HepG2 (cell line): Measurements from ENCODE around the gene TAOK3. TPM values are rescaled to one million over a fixed set of nuclear protein-coding genes. Genes with fewer than 3 reads are reported as not detected.

Source experiments
- ATAC-seq: fragments of 200-7000 bp; cut with Tn5 transposase; 3 replicates; pipeline ENCODE4 v1.9.1; 2020; ENCODE audit warnings: mild to moderate bottlenecking, moderate library complexity
- BruUV-seq: library from RNA; stranded (reverse); fragments of 400-500 nt; replicated peaks from 2 replicates; lab custom pipeline; 2021; lab: Mats Ljungman, UMichigan
- CTCF ChIA-PET: fragments of 300-600 bp; formaldehyde crosslinking; extraction: SDS; loops from one replicate; lab custom pipeline; 2021; ENCODE audit warnings: low total read pairs, inconsistent platforms, low intra/inter-chr PET ratio; lab: Yijun Ruan, JAX
- POLR2A ChIA-PET: fragments of 350-600 bp; sonication (Branson Sonifier 250); formaldehyde crosslinking; loops from one replicate; lab custom pipeline; 2020; ENCODE audit warnings: antibody characterized with exemption, inconsistent platforms; lab: Yijun Ruan, JAX
- DNase-seq: peaks from one replicate; pipeline ENCODE4 v3.0.0-alpha.2; 2015; ENCODE audit warnings: low spot score
- FAIRE-seq: peaks from 3 replicates; lab custom pipeline; 2011; peaks lifted over from hg19 to GRCh38; lab: Jason Lieb, UNC
- H2AFZ ChIP-seq: one replicate; pipeline ENCODE4 v1.6.1; 2011; ENCODE audit warnings: low read length, inconsistent platforms
- H3K27ac ChIP-seq: fragments of 300-600 bp; 3 replicates; pipeline ENCODE4 v1.8.0; 2011; ENCODE audit warnings: mixed run types, mild to moderate bottlenecking, mixed read lengths, low read length, inconsistent platforms; ENCODE audit not compliant: insufficient read depth; ENCODE audit errors: extremely low read length
- H3K27me3 ChIP-seq, 2 experiments: fragments of 200-600 bp in 1 of 2; 2 replicates in 1 of 2; 3 replicates in 1 of 2; pipeline versions ENCODE4 v1.6.0 to v1.8.0; 2011; ENCODE audit warnings: low read length in 2 of 2, mild to moderate bottlenecking in 2 of 2, moderate library complexity in 2 of 2, inconsistent platforms in 1 of 2; ENCODE audit not compliant: insufficient read depth in 2 of 2, control insufficient read depth in 1 of 2
- H3K36me3 ChIP-seq, 2 experiments: fragments of 200-600 bp in 1 of 2; replicated peaks in 1 of 2; 2 replicates in 1 of 2; 3 replicates in 1 of 2; pipeline versions ENCODE4 v1.5.1 to v1.8.0; 2011; ENCODE audit warnings: low read length in 2 of 2, inconsistent platforms in 1 of 2; ENCODE audit not compliant: insufficient read depth in 2 of 2, control insufficient read depth in 1 of 2
- H3K4me1 ChIP-seq: 2 replicates; pipeline ENCODE4 v1.5.1; 2012; ENCODE audit warnings: low read length, inconsistent platforms; ENCODE audit not compliant: insufficient read depth
- H3K4me2 ChIP-seq: 2 replicates; pipeline ENCODE4 v1.6.0; 2011; ENCODE audit warnings: low read depth, low read length, inconsistent platforms
- H3K4me3 ChIP-seq, 3 experiments: fragments of 200-600 bp in 1 of 3; sonication (generic), shearing (Covaris generic) in 1 of 3; replicated peaks in 1 of 3; 2 replicates each; pipeline ENCODE4 v1.5.1; 2011 to 2016; ENCODE audit warnings: low read length in 3 of 3, inconsistent platforms in 2 of 3, low read depth in 2 of 3, mild to moderate bottlenecking in 2 of 3, control low read depth in 1 of 3, mixed read lengths in 1 of 3; ENCODE audit not compliant: insufficient read depth in 1 of 3
- H3K79me2 ChIP-seq: one replicate; pipeline ENCODE4 v1.6.1; 2011; ENCODE audit warnings: low read length, inconsistent platforms; ENCODE audit not compliant: insufficient read depth
- H3K9ac ChIP-seq: 2 replicates; pipeline ENCODE4 v1.6.0; 2011; ENCODE audit warnings: mild to moderate bottlenecking, low read depth, low read length, inconsistent platforms; ENCODE audit not compliant: insufficient read depth
- H3K9me3 ChIP-seq: 2 replicates; pipeline ENCODE4 v1.5.1; 2012; ENCODE audit warnings: mild to moderate bottlenecking, low read length
- H4K20me1 ChIP-seq: 2 replicates; pipeline ENCODE4 v1.6.0; 2011; ENCODE audit warnings: inconsistent platforms, mild to moderate bottlenecking, low read length, moderate library complexity; ENCODE audit not compliant: insufficient read depth
- BRD4 ChIP-seq: sonication (generic); formaldehyde crosslinking; IDR thresholded peaks from 2 replicates; pipeline ENCODE4 v1.4.0; 2020; ENCODE audit warnings: missing genetic modification reagents
- FIP1L1 ChIP-seq: fragments of 200-400 bp; formaldehyde crosslinking; IDR thresholded peaks from 2 replicates; pipeline ENCODE4 v1.6.1; 2018; ENCODE audit warnings: low read depth, mild to moderate bottlenecking, low read length, moderate library complexity, borderline replicate concordance; ENCODE audit not compliant: insufficient read depth
- IRF2 ChIP-seq: IDR thresholded peaks from 2 replicates; pipeline ENCODE4 v1.6.1; 2018; ENCODE audit warnings: missing genetic modification reagents, missing compliant biosample characterization
- MIER3 ChIP-seq: IDR thresholded peaks from 2 replicates; pipeline ENCODE4 v1.6.1; 2016; ENCODE audit warnings: missing compliant biosample characterization, borderline replicate concordance
- MTF2 ChIP-seq: sonication (generic); formaldehyde crosslinking; IDR thresholded peaks from 2 replicates; pipeline ENCODE4 v1.5.0; 2020; ENCODE audit warnings: missing genetic modification reagents, borderline replicate concordance
- NFIC ChIP-seq: IDR thresholded peaks from 2 replicates; pipeline ENCODE4 v1.6.1; 2012; ENCODE audit warnings: mild to moderate bottlenecking, low read length, inconsistent platforms
- PBX2 ChIP-seq: IDR thresholded peaks from 2 replicates; pipeline ENCODE4 v1.6.1; 2016; ENCODE audit warnings: control low read depth
- SP2 ChIP-seq: sonication (generic); formaldehyde crosslinking; IDR thresholded peaks from 2 replicates; pipeline ENCODE4 v1.5.1; 2020; ENCODE audit warnings: mild to moderate bottlenecking, missing genetic modification reagents
- ZEB1 ChIP-seq: IDR thresholded peaks from 2 replicates; pipeline ENCODE4 v1.6.1; 2012; ENCODE audit warnings: mild to moderate bottlenecking, low read depth, inconsistent platforms; ENCODE audit not compliant: insufficient replicate concordance
- ZFP41 ChIP-seq: sonication (generic); formaldehyde crosslinking; IDR thresholded peaks from 2 replicates; pipeline ENCODE4 v1.4.0; 2020; ENCODE audit warnings: mild to moderate bottlenecking, missing genetic modification reagents, borderline replicate concordance
- ZNF550 ChIP-seq: sonication (generic); formaldehyde crosslinking; IDR thresholded peaks from 2 replicates; pipeline ENCODE4 v1.4.0; 2020; ENCODE audit warnings: mild to moderate bottlenecking, missing genetic modification reagents, borderline replicate concordance
- ZNF614 ChIP-seq: IDR thresholded peaks from 2 replicates; pipeline ENCODE4 v1.6.1; 2018; ENCODE audit warnings: missing biosample characterization, missing genetic modification reagents, inconsistent platforms, borderline replicate concordance
- in situ Hi-C: cut with HindIII; loops from 2 replicates; pipeline ENCODE4 v1.10.0; 2017; ENCODE audit warnings: low pct_unique_long_range_greater_than_20kb; ENCODE audit not compliant: extremely low pct_ligation_motif_present
- intact Hi-C: fragments of 100-400 bp; cut with micrococcal nuclease; formaldehyde crosslinking; loops from one replicate; pipeline ENCODE4 v1.10.0; 2022; ENCODE audit not compliant: unreplicated experiment
- polyA plus RNA-seq, 8 experiments: library from polyadenylated mRNA; depleted of rRNA in 3 of 8; stranded (reverse) in 7 of 8; unstranded in 1 of 8; fragments of >200 nt; fragmentation: Illumina TruSeq in 4 of 8; extraction: Trizol in 4 of 8; gene quantifications; 2 replicates each; pipeline versions ENCODE4 v1.2.1 to v1.2.3, GENCODE V29; 2011 to 2016; ENCODE audit warnings: low read depth in 4 of 8, missing spikeins in 1 of 8, mixed read lengths in 1 of 8; ENCODE audit not compliant: insufficient read depth in 1 of 8
- total RNA-seq, 5 experiments: library from RNA; depleted of rRNA; stranded (reverse); fragments of >200 nt; fragmentation: Illumina TruSeq; extraction: Trizol; gene quantifications; 2 replicates each; pipeline ENCODE4 v1.2.3, GENCODE V29; 2016; ENCODE audit warnings: low read depth in 1 of 5
- TF ChIP-seq, protein P1 (sequence below): sonication (generic); formaldehyde crosslinking; IDR thresholded peaks from 2 replicates; pipeline ENCODE4 v1.8.1; 2022; ENCODE audit warnings: low read depth, mild to moderate bottlenecking, missing genetic modification reagents
- TF ChIP-seq, protein P2 (sequence below): sonication (generic); formaldehyde crosslinking; IDR thresholded peaks from 2 replicates; pipeline ENCODE4 v1.9.0; 2021; ENCODE audit warnings: missing genetic modification reagents, borderline replicate concordance
- TF ChIP-seq, protein P3 (sequence below), 2 experiments: IDR thresholded peaks; 2 replicates each; pipeline ENCODE4 v1.6.1; 2011 to 2012; ENCODE audit warnings: low read length in 2 of 2, borderline replicate concordance in 1 of 2, low read depth in 1 of 2, mild to moderate bottlenecking in 1 of 2, moderate library complexity in 1 of 2

TAOK3 gene
- total and polyA plus RNA-seq, 2 of the 13 experiments (the other 11 are each of a cell fraction or from before 2014, with no cell fraction given) = 10.4 to 12.3 TPM

DNA sequence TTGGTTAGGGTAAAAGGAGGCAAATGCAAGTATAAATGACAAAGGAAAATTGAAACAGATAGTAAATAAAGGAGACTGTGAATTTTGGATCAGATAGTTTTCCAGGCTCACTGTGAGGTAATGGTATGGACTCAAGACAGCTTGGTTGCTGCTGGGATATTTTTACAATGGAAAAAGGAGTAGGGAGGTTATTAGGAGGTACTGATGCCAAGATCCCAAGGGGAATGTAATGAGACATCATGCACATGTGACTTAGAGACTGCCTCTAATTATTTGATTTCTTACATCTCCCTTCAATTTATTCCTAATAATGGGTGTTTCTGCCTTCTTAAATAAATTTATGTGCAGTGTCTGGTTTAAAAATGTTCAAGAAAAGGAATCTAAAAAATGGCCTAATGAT is 56.9 kb downstream of the TAOK3 start:
- Histone ChIP-seq H3K27me3 (no peaks in the 10 kb centered on the region), H4K20me1 (no peaks in the 10 kb centered on the region), H3K9me3 (no peaks in the 10 kb centered on the region), H3K36me3 (no peaks in the 10 kb centered on the region), H3K4me1 (no peaks in the 10 kb centered on the region), H3K9ac (no peak overlapping the region)
- POLR2A ChIA-PET = no interaction called here
- intact Hi-C loops (no loop called here), in situ Hi-C loops (no loop called here)
- FAIRE-seq (no peak), ATAC-seq (no peak), DNase-seq (no peak)
- TF ChIP-seq BRD4 (CRISPR knock-in tag) (no peak), FIP1L1 (no peak), PBX2 (no peak), NFIC (no peak), ZFP41 (CRISPR knock-in tag) (no peak), ZEB1 (no peak), SP2 (no peak), ZNF550 (no peak), IRF2 (CRISPR knock-in tag) (no peak), MTF2 (CRISPR knock-in tag) (no peak), MIER3 (no peak), ZNF614 (no peak)
- TF ChIP-seq, protein P1, sequence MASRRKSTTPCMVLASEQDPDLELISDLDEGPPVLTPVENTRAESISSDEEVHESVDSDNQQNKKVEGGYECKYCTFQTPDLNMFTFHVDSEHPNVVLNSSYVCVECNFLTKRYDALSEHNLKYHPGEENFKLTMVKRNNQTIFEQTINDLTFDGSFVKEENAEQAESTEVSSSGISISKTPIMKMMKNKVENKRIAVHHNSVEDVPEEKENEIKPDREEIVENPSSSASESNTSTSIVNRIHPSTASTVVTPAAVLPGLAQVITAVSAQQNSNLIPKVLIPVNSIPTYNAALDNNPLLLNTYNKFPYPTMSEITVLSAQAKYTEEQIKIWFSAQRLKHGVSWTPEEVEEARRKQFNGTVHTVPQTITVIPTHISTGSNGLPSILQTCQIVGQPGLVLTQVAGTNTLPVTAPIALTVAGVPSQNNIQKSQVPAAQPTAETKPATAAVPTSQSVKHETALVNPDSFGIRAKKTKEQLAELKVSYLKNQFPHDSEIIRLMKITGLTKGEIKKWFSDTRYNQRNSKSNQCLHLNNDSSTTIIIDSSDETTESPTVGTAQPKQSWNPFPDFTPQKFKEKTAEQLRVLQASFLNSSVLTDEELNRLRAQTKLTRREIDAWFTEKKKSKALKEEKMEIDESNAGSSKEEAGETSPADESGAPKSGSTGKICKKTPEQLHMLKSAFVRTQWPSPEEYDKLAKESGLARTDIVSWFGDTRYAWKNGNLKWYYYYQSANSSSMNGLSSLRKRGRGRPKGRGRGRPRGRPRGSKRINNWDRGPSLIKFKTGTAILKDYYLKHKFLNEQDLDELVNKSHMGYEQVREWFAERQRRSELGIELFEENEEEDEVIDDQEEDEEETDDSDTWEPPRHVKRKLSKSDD (CRISPR knock-in tag) = no peak
- TF ChIP-seq, protein P2, sequence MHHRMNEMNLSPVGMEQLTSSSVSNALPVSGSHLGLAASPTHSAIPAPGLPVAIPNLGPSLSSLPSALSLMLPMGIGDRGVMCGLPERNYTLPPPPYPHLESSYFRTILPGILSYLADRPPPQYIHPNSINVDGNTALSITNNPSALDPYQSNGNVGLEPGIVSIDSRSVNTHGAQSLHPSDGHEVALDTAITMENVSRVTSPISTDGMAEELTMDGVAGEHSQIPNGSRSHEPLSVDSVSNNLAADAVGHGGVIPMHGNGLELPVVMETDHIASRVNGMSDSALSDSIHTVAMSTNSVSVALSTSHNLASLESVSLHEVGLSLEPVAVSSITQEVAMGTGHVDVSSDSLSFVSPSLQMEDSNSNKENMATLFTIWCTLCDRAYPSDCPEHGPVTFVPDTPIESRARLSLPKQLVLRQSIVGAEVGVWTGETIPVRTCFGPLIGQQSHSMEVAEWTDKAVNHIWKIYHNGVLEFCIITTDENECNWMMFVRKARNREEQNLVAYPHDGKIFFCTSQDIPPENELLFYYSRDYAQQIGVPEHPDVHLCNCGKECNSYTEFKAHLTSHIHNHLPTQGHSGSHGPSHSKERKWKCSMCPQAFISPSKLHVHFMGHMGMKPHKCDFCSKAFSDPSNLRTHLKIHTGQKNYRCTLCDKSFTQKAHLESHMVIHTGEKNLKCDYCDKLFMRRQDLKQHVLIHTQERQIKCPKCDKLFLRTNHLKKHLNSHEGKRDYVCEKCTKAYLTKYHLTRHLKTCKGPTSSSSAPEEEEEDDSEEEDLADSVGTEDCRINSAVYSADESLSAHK (CRISPR knock-in tag) = no peak
- TF ChIP-seq, protein P3, sequence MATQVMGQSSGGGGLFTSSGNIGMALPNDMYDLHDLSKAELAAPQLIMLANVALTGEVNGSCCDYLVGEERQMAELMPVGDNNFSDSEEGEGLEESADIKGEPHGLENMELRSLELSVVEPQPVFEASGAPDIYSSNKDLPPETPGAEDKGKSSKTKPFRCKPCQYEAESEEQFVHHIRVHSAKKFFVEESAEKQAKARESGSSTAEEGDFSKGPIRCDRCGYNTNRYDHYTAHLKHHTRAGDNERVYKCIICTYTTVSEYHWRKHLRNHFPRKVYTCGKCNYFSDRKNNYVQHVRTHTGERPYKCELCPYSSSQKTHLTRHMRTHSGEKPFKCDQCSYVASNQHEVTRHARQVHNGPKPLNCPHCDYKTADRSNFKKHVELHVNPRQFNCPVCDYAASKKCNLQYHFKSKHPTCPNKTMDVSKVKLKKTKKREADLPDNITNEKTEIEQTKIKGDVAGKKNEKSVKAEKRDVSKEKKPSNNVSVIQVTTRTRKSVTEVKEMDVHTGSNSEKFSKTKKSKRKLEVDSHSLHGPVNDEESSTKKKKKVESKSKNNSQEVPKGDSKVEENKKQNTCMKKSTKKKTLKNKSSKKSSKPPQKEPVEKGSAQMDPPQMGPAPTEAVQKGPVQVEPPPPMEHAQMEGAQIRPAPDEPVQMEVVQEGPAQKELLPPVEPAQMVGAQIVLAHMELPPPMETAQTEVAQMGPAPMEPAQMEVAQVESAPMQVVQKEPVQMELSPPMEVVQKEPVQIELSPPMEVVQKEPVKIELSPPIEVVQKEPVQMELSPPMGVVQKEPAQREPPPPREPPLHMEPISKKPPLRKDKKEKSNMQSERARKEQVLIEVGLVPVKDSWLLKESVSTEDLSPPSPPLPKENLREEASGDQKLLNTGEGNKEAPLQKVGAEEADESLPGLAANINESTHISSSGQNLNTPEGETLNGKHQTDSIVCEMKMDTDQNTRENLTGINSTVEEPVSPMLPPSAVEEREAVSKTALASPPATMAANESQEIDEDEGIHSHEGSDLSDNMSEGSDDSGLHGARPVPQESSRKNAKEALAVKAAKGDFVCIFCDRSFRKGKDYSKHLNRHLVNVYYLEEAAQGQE (IDR thresholded peaks at IDR 0.05; ENCODE audit: borderline replicate concordance in 1 of 2, low read depth in 1 of 2, low read length in 2 of 2) = no peak
- TF ChIP-seq, all 625 proteins: peak for 0
- CTCF ChIA-PET = no interaction called here
- Histone ChIP-seq H2AFZ (no peak overlapping the region), H3K27ac (no peak overlapping the region), H3K4me2 (no peak overlapping the region), H3K79me2 (no peaks in the 10 kb centered on the region), H3K4me3 (no peak overlapping the region)
- no TSS peak for BruUV-seq
